NT2/D1 (cell line): ENCODE results near the gene ADSS1.

ENCODE experiments used
- SUZ12 ChIP-seq: IDR thresholded peaks from 2 replicates; pipeline ENCODE4 v1.6.1; 2011; ENCODE audit not compliant: insufficient read length, insufficient read depth; ENCODE audit errors: extremely low read depth
- YY1 ChIP-seq: IDR thresholded peaks from 2 replicates; pipeline ENCODE4 v1.6.1; 2011; ENCODE audit not compliant: insufficient read length, insufficient read depth
- ZNF274 ChIP-seq: IDR thresholded peaks from 2 replicates; pipeline ENCODE4 v1.6.1; 2011; ENCODE audit warnings: mild to moderate bottlenecking, low read depth, low read length

DNA sequence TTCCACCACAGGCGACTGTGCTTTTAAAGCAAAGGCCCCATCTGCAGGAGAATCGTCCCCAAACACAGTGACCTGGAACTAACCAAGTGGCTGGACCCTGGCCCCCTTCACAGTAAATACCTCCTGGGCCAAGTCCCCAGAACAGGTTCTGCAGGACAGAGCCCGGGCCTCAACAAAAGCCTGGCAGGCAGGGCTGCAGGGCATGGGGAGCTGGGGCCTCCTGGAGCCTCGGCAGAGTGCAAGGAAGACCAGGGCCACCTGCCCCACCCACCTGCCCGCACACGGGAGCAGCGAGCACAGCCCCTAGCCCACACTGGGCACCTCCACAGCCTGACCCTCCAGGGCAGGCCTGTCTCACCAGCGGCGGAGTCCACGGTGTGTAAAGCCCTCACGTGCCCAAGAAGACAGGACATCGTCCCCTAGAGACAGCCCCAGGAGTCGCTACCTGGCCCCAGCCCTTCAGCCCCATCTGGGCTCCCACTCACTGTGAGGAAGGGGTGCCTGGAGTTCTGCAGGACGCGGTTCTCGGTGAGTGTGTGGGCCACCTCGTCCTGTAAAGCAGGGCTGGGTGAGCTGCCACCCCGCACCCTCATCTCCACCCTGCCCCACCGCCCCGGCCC lies 50.5 kb downstream of the ADSS1 start:
- no peak for TF ChIP-seq YY1
- no peak for TF ChIP-seq ZNF274
- no peak for TF ChIP-seq SUZ12
